Right lobe of liver (tissue), 4 donors: ENCODE data around the gene SNAPC2.

Experiments
- CTCF ChIP-seq, 4 donors: fragments of 200-600 bp in 3 of 4; fragments of 450-650 bp in 1 of 4; IDR thresholded peaks; one replicate each; pipeline versions ENCODE4 v1.5.1 to v1.8.0; 2016 to 2022; ENCODE audit warnings: antibody characterized with exemption in 4 of 4, mild to moderate bottlenecking in 2 of 4
- POLR2A ChIP-seq: fragments of 450-650 bp; IDR thresholded peaks from one replicate; pipeline ENCODE4 v1.6.1; 2017; ENCODE audit warnings: antibody characterized with exemption, mild to moderate bottlenecking
- donor health status: DM: no; HTN: no; CAD: no.
- donor health status: DM: no; HTN: no; CAD: no.
- donor health status: DM: no; HTN: yes; CAD: no.

- no peak for TF ChIP-seq CTCF (IDR thresholded peaks at IDR 0.05)
- no peak for TF ChIP-seq POLR2A
These were observed 43.4 kb downstream of the SNAPC2 start for GRCh38 chr19:7963566-7963965.
